OCI-LY1 (cell line): ENCODE measurements around the gene OR5B17.

ENCODE experiments used
- H2AFZ ChIP-seq: fragments of 200-600 bp; sonication (generic), shearing (Covaris generic); 2 replicates; pipeline ENCODE4 v1.6.0; 2014; ENCODE audit warnings: antibody characterized with exemption, mild to moderate bottlenecking, low read length
- H3F3A ChIP-seq: fragments of 200-600 bp; sonication (generic), shearing (Covaris generic); 2 replicates; pipeline ENCODE4 v1.6.0; 2014; ENCODE audit warnings: mild to moderate bottlenecking, antibody characterized with exemption, low read length, moderate library complexity; ENCODE audit not compliant: insufficient read depth
- H3K27ac ChIP-seq: fragments of 200-600 bp; sonication (generic); 2 replicates; pipeline ENCODE4 v1.5.1; 2014; ENCODE audit warnings: low read length, mixed run types, mild to moderate bottlenecking, low read depth; ENCODE audit not compliant: poor library complexity, severe bottlenecking
- H3K27me3 ChIP-seq: fragments of 200-600 bp; sonication (generic); 2 replicates; pipeline ENCODE4 v1.6.0; 2014; ENCODE audit warnings: antibody characterized with exemption, mild to moderate bottlenecking, low read length, moderate library complexity; ENCODE audit not compliant: insufficient read depth
- H3K36me3 ChIP-seq: fragments of 200-600 bp; sonication (generic); 2 replicates; pipeline ENCODE4 v1.6.1; 2014; ENCODE audit warnings: mild to moderate bottlenecking, antibody characterized with exemption, low read length, moderate library complexity, mixed read lengths; ENCODE audit not compliant: insufficient read depth
- H3K4me1 ChIP-seq: fragments of 200-600 bp; sonication (generic); 2 replicates; pipeline ENCODE4 v1.5.1; 2014; ENCODE audit warnings: mild to moderate bottlenecking, low read length, moderate library complexity; ENCODE audit not compliant: insufficient read depth, severe bottlenecking
- H3K4me2 ChIP-seq: fragments of 200-600 bp; sonication (generic), shearing (Covaris generic); 2 replicates; pipeline ENCODE4 v1.6.1; 2014; ENCODE audit warnings: low read length
- H3K4me3 ChIP-seq: fragments of 200-600 bp; sonication (generic); 2 replicates; pipeline ENCODE4 v1.5.1; 2014; ENCODE audit warnings: low read length, low read depth, mild to moderate bottlenecking, mixed read lengths; ENCODE audit not compliant: poor library complexity, severe bottlenecking
- H3K79me2 ChIP-seq: fragments of 200-600 bp; shearing (Covaris generic); 2 replicates; pipeline ENCODE4 v1.6.1; 2016; ENCODE audit warnings: mixed run types, low read length, mixed read lengths; ENCODE audit not compliant: insufficient read depth
- H3K9ac ChIP-seq: fragments of 200-600 bp; sonication (generic), shearing (Covaris generic); 2 replicates; pipeline ENCODE4 v1.6.1; 2014; ENCODE audit warnings: mild to moderate bottlenecking, low read length, mixed read lengths
- H3K9me2 ChIP-seq: fragments of 200-600 bp; sonication (generic), shearing (Covaris generic); 2 replicates; pipeline ENCODE4 v1.6.1; 2014; ENCODE audit warnings: low read depth, mild to moderate bottlenecking, low read length, mixed read lengths
- H3K9me3 ChIP-seq: fragments of 200-600 bp; shearing (Covaris generic); 2 replicates; pipeline ENCODE4 v1.6.1; 2014; ENCODE audit warnings: low read length, mixed read lengths
- H4K20me1 ChIP-seq: fragments of 200-600 bp; sonication (generic), shearing (Covaris generic); 2 replicates; pipeline ENCODE4 v1.6.0; 2016; ENCODE audit warnings: mild to moderate bottlenecking, low read length; ENCODE audit not compliant: insufficient read depth
- EZH2 ChIP-seq: fragments of 200-600 bp; sonication (generic), shearing (Covaris generic); IDR thresholded peaks from 2 replicates; pipeline ENCODE4 v1.8.0; 2017; ENCODE audit warnings: borderline replicate concordance, mixed run types, mild to moderate bottlenecking, antibody characterized with exemption, low read length, moderate library complexity, mixed read lengths
- TF ChIP-seq, protein P1 (sequence below): fragments of 200-600 bp; sonication (generic), shearing (Covaris generic); IDR thresholded peaks from 2 replicates; pipeline ENCODE4 v1.5.1; 2017; ENCODE audit warnings: mild to moderate bottlenecking, antibody characterized with exemption, low read length, moderate library complexity, mixed read lengths

The OR5B17 gene

DNA sequence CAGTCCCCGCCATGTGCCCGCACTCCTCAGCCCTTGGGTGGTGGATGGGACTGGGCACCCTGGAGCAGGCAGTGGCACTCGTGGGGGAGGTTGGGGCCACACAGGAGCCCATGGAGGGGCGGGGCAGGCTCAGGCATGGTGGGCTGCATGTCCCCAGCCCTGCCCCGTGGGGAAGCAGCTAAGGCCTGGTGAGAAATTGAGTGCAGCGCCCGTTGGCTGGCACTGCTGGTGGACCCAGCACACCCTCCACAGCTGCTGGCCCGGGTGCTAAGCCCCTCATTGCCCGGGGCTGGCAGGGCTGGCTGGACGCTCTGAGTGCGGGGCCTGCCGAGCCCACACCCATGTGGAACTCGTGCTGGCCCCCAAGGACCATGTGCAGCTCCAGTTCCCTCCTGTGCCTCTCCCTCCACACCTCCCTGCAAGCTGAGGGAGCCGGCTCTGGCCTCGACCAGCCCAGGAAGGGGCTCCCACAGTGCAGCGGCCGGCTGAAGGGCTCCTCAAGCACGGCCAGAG is 31.7 kb upstream of the OR5B17 start:
- Histone ChIP-seq H3K27me3 (no peaks in the 10 kb centered on the region), H2AFZ (no peak overlapping the region), H3K27ac (no peak overlapping the region), H3K9me3 (no peaks in the 10 kb centered on the region), H3K36me3 (no peaks in the 10 kb centered on the region), H3K4me2 (no peak overlapping the region), H3K4me3 (no peak overlapping the region), H3K9me2 (no peaks in the 10 kb centered on the region), H3F3A (no peaks in the 10 kb centered on the region), H3K4me1 (no peaks in the 10 kb centered on the region), H4K20me1 (no peaks in the 10 kb centered on the region), H3K9ac (no peak overlapping the region), H3K79me2 (no peaks in the 10 kb centered on the region)
- TF ChIP-seq EZH2: no peak
- TF ChIP-seq, protein P1, sequence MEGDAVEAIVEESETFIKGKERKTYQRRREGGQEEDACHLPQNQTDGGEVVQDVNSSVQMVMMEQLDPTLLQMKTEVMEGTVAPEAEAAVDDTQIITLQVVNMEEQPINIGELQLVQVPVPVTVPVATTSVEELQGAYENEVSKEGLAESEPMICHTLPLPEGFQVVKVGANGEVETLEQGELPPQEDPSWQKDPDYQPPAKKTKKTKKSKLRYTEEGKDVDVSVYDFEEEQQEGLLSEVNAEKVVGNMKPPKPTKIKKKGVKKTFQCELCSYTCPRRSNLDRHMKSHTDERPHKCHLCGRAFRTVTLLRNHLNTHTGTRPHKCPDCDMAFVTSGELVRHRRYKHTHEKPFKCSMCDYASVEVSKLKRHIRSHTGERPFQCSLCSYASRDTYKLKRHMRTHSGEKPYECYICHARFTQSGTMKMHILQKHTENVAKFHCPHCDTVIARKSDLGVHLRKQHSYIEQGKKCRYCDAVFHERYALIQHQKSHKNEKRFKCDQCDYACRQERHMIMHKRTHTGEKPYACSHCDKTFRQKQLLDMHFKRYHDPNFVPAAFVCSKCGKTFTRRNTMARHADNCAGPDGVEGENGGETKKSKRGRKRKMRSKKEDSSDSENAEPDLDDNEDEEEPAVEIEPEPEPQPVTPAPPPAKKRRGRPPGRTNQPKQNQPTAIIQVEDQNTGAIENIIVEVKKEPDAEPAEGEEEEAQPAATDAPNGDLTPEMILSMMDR: no peak

DNA sequence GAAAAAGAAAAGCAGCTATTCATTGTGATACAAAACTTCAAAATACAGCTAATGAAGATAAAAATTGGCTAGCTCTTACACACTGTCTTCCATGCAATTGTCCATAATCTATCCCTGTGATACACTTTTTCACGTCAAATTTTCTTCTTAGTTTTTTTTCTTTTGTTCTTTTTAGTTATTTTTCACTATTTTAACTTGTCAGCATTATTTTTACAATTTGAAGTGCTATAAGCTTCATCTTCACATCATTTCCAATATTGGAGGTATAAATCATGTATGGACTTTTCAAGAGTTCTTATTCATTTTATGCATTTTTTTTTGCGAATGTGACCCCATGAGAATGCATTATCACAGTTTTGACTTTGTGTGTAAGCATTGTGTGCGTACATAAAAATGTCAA is 4.1 kb downstream of the OR5B17 start:
- H3K27ac ChIP-seq: no peak overlapping the region
- H4K20me1 ChIP-seq: no peaks in the 10 kb centered on the region
- no peaks in the 10 kb centered on the region for H3K36me3 ChIP-seq
- H3F3A ChIP-seq: no peaks in the 10 kb centered on the region
- no peaks in the 10 kb centered on the region for H3K4me1 ChIP-seq
- H2AFZ ChIP-seq: no peak overlapping the region
- H3K4me2 ChIP-seq: no peak overlapping the region
- H3K9me3 ChIP-seq: no peaks in the 10 kb centered on the region
- no peaks in the 10 kb centered on the region for H3K79me2 ChIP-seq
- H3K27me3 ChIP-seq: no peaks in the 10 kb centered on the region
- H3K9me2 ChIP-seq: no peaks in the 10 kb centered on the region
- TF ChIP-seq, protein P1: no peak
- TF ChIP-seq EZH2: no peak
- H3K4me3 ChIP-seq: no peak overlapping the region
- no peak overlapping the region for H3K9ac ChIP-seq

DNA sequence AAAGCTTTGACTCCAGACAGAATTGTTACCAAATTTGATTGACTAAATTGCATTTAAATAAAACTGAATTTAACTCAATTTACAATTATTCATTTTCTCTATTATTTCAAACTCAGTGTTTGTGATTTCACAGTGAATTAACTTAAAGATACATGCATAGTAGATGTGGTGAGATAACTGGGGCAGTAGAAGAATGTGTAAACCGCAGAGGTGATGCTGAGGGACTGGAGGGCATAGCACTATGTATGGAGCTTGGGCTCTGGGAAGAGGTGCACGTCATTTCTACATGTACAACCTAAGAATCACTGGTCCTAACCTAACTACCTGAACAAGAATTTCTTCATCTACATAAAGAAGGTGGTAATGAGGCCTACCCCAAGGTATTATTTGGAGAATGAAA is 13.7 kb downstream of the OR5B17 start:
- no peaks in the 10 kb centered on the region for H4K20me1 ChIP-seq
- TF ChIP-seq, protein P1: no peak
- no peak for TF ChIP-seq EZH2

More for the DNA sequence above, 13.7 kb downstream of the OR5B17 start:
- no peak overlapping the region for H3K4me3 ChIP-seq
- H3K27me3 ChIP-seq: no peaks in the 10 kb centered on the region
- H3K9ac ChIP-seq: no peak overlapping the region
- H3K4me1 ChIP-seq: no peaks in the 10 kb centered on the region
- no peak overlapping the region for H2AFZ ChIP-seq
- no peaks in the 10 kb centered on the region for H3K9me3 ChIP-seq
- no peaks in the 10 kb centered on the region for H3K36me3 ChIP-seq
- H3K4me2 ChIP-seq: no peak overlapping the region
- H3F3A ChIP-seq: no peaks in the 10 kb centered on the region
- no peaks in the 10 kb centered on the region for H3K79me2 ChIP-seq
- H3K27ac ChIP-seq: no peak overlapping the region
- H3K9me2 ChIP-seq: no peaks in the 10 kb centered on the region
